Peyer's patch (tissue), 4 donors: ENCODE measurements around the gene OR5AL1. TPM values are rescaled to one million over a fixed set of nuclear protein-coding genes. Genes with fewer than 3 reads are reported as not detected.

ENCODE experiments used
- DNase-seq, 3 donors: peaks; one replicate each; pipeline ENCODE4 v3.0.0-alpha.2; 2017 to 2019
- H3K27ac ChIP-seq, 4 donors: fragments of 200-600 bp; sonication (generic); one replicate each; pipeline ENCODE4 v1.5.1; 2016 to 2019
- H3K27me3 ChIP-seq, 2 donors: fragments of 200-600 bp; sonication (generic); one replicate each; pipeline ENCODE4 v1.5.1; 2019
- H3K36me3 ChIP-seq, 3 donors: fragments of 200-600 bp; sonication (generic); one replicate each; pipeline ENCODE4 v1.5.1; 2016 to 2019
- H3K4me1 ChIP-seq, 4 donors: fragments of 200-600 bp; sonication (generic); one replicate each; pipeline ENCODE4 v1.5.1; 2016 to 2019
- H3K4me3 ChIP-seq, 4 donors: fragments of 200-600 bp; sonication (generic); 1 replicate in 3 of 4; 2 replicates in 1 of 4; pipeline ENCODE4 v1.5.1; 2016 to 2019; ENCODE audit warnings: mild to moderate bottlenecking in 1 of 4
- H3K9me3 ChIP-seq, 4 donors: fragments of 200-600 bp; sonication (generic); one replicate each; pipeline ENCODE4 v1.5.1; 2016 to 2019; ENCODE audit warnings: mild to moderate bottlenecking in 1 of 4
- CTCF ChIP-seq, 6 experiments: fragments of 450-650 bp in 4 of 6; fragments of 200-600 bp in 2 of 6; sonication (generic) in 1 of 6; IDR thresholded peaks; one replicate each; pipeline ENCODE4 v1.5.1; 2017 to 2019; ENCODE audit warnings: antibody characterized with exemption in 6 of 6, mild to moderate bottlenecking in 3 of 6, moderate library complexity in 1 of 6
- POLR2A ChIP-seq, 2 donors: fragments of 450-650 bp; IDR thresholded peaks; one replicate each; pipeline ENCODE4 v1.5.1; 2017; ENCODE audit warnings: antibody characterized with exemption in 2 of 2, mild to moderate bottlenecking in 2 of 2, moderate library complexity in 2 of 2
- total RNA-seq, 4 donors: library from RNA; depleted of rRNA; stranded (reverse); fragments of >200 nt; gene quantifications; one replicate each; pipeline ENCODE4 v1.1.0, GENCODE V29; 2016

The OR5AL1 gene
- total RNA-seq, 4 donors from 2014 or later, result not detected

- H3K27me3 ChIP-seq, result no peaks in the 10 kb centered on the region
- no peak overlapping the region for H3K27ac ChIP-seq
- no peaks in the 10 kb centered on the region for H3K4me1 ChIP-seq
- H3K4me3 ChIP-seq, result no peak overlapping the region
- TF ChIP-seq CTCF (IDR thresholded peaks at IDR 0.05), result no peak
- TF ChIP-seq POLR2A (IDR thresholded peaks at IDR 0.05), result no peak
- no peaks in the 10 kb centered on the region for H3K36me3 ChIP-seq
- DNase-seq, result no peak
- peaks cover 0 to 6% (median 0%) of the 10 kb centered on the region in 4 donors for H3K9me3 ChIP-seq
These were observed 8.1 kb upstream of the OR5AL1 start for GRCh38 chr11:56404393-56404792.

GRCh38 chr11:56410801-56411200 lies 1.7 kb upstream of the OR5AL1 start:
- no peaks in the 10 kb centered on the region for H3K4me1 ChIP-seq
- TF ChIP-seq CTCF (IDR thresholded peaks at IDR 0.05), result no peak
- no peak for TF ChIP-seq POLR2A (IDR thresholded peaks at IDR 0.05)
- DNase-seq, result no peak

GRCh38 chr11:56453521-56453920 lies 41.0 kb downstream of the OR5AL1 start:
- Histone ChIP-seq H3K27me3 (no peaks in the 10 kb centered on the region), H3K36me3 (no peaks in the 10 kb centered on the region), H3K4me3 (no peak overlapping the region), H3K9me3 (no peaks in the 10 kb centered on the region), H3K27ac (no peak overlapping the region), H3K4me1 (no peaks in the 10 kb centered on the region)
- no peak for DNase-seq
- TF ChIP-seq CTCF (IDR thresholded peaks at IDR 0.05) (no peak), POLR2A (IDR thresholded peaks at IDR 0.05) (no peak)

More at GRCh38 chr11:56410801-56411200, 1.7 kb upstream of the OR5AL1 start:
- Histone ChIP-seq H3K4me3 (no peak overlapping the region), H3K36me3 (no peaks in the 10 kb centered on the region), H3K27me3 (no peaks in the 10 kb centered on the region), H3K27ac (no peak overlapping the region), H3K9me3 (no peaks in the 10 kb centered on the region)

- DNase-seq, result no peak
These were observed 44.6 kb downstream of the OR5AL1 start for GRCh38 chr11:56457076-56457475.

More at GRCh38 chr11:56457076-56457475, 44.6 kb downstream of the OR5AL1 start:
- TF ChIP-seq POLR2A (IDR thresholded peaks at IDR 0.05), result no peak
- no peak for TF ChIP-seq CTCF (IDR thresholded peaks at IDR 0.05)
- H3K27ac ChIP-seq, result no peak overlapping the region
- no peaks in the 10 kb centered on the region for H3K27me3 ChIP-seq
- H3K36me3 ChIP-seq, result no peaks in the 10 kb centered on the region
- no peak overlapping the region for H3K4me3 ChIP-seq
- no peaks in the 10 kb centered on the region for H3K4me1 ChIP-seq
- no peaks in the 10 kb centered on the region for H3K9me3 ChIP-seq

Other genes starting within 250 kb of the OR5AL1 start
- not detected for gene OR5J2, start 236.1 kb upstream of the OR5AL1 start, total RNA-seq
- not detected for gene OR5T2, start 178.4 kb upstream of the OR5AL1 start, total RNA-seq
- not detected for gene OR5T3, start 160.4 kb upstream of the OR5AL1 start, total RNA-seq
- not detected for gene OR5T1, start 138.5 kb upstream of the OR5AL1 start, total RNA-seq
- gene OR8H1, start 120.4 kb upstream of the OR5AL1 start, total RNA-seq, result not detected
- gene OR8K3, start 97.6 kb upstream of the OR5AL1 start, total RNA-seq, result not detected
- gene OR8K1, start 66.7 kb upstream of the OR5AL1 start, total RNA-seq, result not detected
- gene OR8J1, start 58.4 kb upstream of the OR5AL1 start, total RNA-seq, result not detected
- gene OR8U1, start 37.1 kb upstream of the OR5AL1 start, total RNA-seq, result not detected
- gene OR5M3, start 60.7 kb downstream of the OR5AL1 start, total RNA-seq, result not detected
- gene OR5M8, start 78.7 kb downstream of the OR5AL1 start, total RNA-seq, result not detected
- not detected for gene OR5M11, start 130.6 kb downstream of the OR5AL1 start, total RNA-seq
- not detected for gene OR5M10, start 165.0 kb downstream of the OR5AL1 start, total RNA-seq
- gene OR5M1, start 202.2 kb downstream of the OR5AL1 start, total RNA-seq, result not detected
- not detected for gene OR5AP2, start 229.7 kb downstream of the OR5AL1 start, total RNA-seq